HG03457 (cell line): Measurements from ENCODE around the gene RNF13.
"Not testable (repeated sequence)": the region's sequence is repeated elsewhere in the genome, so short reads cannot be mapped to it uniquely, and the experiment has no call there.

ENCODE experiments used
- ATAC-seq: cut with Tn5 transposase; IDR thresholded peaks from one replicate; pipeline ENCODE4 v1.9.1; 2021; ENCODE audit warnings: moderate number of reproducible peaks; ENCODE audit not compliant: unreplicated experiment

RNF13 gene

DNA sequence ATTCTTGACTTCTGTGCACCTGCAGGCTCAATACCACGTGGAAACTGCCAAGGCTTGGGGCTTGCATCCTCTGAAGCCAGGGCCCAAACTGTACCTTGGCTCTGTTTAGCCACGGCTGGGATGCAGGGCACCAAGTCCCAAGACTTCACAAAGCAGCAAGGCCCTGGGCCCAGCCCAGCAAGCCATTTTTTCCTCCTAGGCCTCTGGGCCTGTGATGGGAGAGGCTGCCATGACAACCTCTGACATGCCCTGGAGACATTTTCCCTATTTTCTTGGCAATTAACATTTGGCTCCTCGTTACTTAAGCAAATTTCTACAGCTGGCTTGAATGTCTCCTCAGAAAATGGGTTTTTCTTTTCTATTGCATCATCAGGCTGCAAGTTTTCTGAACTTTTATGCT lies 25.5 kb downstream of the RNF13 start:
- ATAC-seq = not testable (repeated sequence)

DNA sequence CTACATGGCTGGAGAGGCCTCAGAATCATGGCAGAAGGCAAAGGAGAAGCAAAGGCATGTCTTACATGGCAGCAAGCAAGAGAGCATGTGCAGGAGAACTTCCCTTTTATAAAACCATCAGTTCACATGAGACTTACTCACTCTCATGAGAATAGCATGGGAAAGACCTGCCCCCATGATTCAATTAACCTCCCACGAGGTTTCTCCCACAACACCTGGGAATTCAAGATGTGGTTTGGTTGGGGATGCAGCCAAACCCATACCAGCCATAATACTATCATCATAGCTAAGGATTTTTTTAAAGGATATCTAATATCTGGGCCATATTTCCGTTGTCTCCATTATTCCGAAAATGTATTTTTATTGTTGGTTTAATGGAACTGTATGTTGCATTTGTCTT lies 26.5 kb downstream of the RNF13 start:
- not testable (repeated sequence) for ATAC-seq

GRCh38 chr3:149839896-149840295 lies 26.9 kb downstream of the RNF13 start:
- no peak for ATAC-seq

- no peak for ATAC-seq
Observed at GRCh38 chr3:149843502-149843901, 30.5 kb downstream of the RNF13 start.

GRCh38 chr3:149844091-149844490 lies 31.1 kb downstream of the RNF13 start:
- ATAC-seq = no peak

DNA sequence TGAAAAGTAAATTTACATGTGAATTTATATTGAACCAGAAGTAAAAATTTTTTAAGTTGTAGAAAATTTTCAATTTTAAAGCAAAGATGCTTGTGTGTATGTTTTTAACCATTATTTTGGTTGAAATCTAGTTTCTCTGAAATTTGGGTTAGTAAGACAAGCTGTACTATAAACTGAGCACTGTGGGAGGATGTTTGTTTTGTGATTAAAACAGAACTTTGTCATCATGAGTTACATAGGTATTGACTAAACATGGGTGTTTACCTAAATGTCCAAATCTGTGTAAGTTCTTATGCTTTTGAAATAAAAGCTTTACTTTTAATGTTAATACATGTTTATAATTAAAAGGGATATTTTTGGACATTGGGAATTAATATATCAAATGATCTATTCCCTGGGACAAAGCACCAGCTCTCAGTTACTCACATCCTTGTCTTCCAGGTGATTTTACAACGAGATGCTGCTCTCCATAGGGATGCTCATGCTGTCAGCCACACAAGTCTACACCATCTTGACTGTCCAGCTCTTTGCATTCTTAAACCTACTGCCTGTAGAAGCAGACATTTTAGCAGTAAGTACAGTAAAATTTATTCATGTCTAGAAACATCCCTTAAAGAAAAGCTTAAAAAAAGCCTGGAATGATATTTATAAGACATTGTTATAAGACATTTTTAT lies 32.7 kb downstream of the RNF13 start:
- no peak for ATAC-seq

DNA sequence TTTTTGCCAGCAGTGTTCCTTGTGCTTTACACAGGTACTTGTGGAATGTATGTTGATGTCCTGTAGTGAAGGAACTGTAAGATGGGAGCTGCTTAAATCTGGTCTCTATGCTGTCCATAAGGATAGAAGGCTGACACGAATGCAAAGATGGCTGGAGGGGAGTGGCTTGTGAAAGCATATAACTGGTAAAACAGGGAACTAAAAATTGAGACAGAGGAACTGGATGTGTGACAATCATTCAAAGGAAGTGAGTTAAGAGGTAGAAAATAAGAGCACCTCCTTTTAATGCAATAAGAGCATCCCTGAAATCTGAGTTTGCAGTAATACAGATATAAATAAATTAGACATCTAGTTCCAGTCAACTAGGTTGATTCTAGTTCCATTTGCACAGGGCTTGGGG lies 35.2 kb downstream of the RNF13 start:
- no peak for ATAC-seq

GRCh38 chr3:149848688-149849087 lies 35.7 kb downstream of the RNF13 start:
- no peak for ATAC-seq

- no peak for ATAC-seq
Observed at GRCh38 chr3:149850787-149851584, 38.0 kb downstream of the RNF13 start.

GRCh38 chr3:149858911-149859310 lies 45.9 kb downstream of the RNF13 start:
- no peak for ATAC-seq

- ATAC-seq = no peak
Observed at GRCh38 chr3:149860881-149861280, 47.9 kb downstream of the RNF13 start.

DNA sequence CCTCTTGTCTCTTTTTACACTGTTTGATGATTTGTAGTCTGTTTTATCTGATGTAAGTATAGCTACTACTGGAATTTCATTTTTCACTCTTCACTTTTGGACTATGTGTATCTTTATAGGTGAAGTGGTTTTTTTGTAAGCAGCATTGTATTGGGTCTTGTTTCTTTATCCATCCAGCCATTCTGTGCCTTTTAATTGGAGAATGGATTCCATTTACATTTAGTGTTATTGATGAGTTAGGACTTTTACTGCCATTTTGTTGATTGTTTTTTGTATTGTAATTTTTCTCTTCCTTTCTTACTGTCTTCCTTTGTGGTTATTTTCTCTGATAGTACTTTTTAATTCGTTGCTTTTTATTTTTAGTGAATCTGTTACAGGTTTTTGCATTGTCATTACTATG lies 54.5 kb downstream of the RNF13 start:
- ATAC-seq = no peak

DNA sequence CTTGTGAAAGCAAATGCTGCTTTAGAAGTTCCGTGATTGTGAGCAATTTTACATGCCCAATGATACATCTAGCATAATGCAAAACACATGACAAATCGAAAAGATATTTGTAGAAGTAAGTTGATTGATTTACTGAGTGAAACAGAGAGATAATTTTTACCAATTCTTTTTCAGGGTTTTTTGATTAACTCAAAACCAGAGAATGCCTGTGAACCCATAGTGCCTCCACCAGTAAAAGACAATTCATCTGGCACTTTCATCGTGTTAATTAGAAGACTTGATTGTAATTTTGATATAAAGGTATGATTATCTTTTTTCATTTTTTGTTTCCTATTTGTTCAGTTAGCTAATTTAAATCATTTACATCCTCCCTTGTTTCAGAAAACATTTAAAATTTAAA lies 58.8 kb downstream of the RNF13 start:
- no peak for ATAC-seq

DNA sequence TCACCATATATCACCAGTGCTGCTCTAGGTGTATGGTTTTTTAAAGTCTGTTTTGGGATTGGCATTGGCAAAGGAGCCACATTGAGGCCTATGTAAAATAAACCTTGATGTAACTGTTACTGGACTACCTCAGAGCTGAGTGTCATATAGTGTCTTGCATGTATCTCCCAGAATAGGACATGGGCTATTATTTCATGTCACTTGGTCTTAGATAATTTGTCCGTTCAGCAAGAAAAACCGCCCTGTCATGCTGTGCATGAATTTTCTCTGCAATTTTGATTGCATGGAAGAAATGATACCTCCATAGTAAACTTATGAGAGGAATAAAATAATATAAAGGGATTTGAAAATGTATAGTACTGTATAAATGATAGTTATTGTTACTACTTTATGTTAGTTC lies 59.6 kb downstream of the RNF13 start:
- no peak for ATAC-seq

GRCh38 chr3:149877668-149878067 lies 64.7 kb downstream of the RNF13 start:
- ATAC-seq = no peak

GRCh38 chr3:149879872-149880271 lies 66.9 kb downstream of the RNF13 start:
- no peak for ATAC-seq

DNA sequence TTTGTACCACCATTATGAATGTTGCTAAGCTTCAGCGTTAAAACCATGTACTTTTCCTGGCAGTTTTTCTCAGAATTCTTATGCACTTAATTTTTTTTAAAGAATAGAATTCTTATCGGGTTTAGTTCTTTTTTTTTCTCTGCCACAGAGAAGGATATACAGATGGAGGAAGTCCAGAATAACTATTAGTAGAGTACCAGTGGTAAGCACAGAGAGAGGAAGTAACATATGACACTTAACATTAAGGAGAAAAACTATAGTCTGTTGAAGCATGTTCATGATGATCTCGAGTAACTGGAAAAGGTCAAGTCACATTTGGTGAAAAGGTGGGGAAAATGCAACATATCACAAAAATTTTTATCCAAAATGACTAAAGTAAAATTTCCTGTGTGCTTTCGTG lies 68.9 kb downstream of the RNF13 start:
- ATAC-seq = no peak

- no peak for ATAC-seq
Observed at GRCh38 chr3:149883134-149883533, 70.1 kb downstream of the RNF13 start.

DNA sequence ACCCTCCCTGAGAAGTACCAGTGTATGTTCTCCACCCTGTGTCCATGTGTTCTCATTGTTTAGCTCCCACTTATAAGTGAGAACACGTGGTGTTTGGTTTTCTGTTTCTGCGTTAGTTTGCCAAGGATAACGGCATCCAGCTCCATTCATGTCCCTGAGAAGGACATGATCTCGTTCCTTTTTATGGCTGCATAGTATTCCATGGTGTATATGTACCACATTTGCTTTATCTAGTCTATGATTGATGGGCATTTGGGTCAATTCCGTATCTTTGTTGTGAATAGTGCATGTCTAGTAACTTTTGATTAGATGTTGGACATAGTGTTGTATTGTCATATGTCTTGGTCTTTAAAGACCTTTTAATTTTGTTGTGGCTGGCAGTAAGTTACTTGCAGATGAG lies 70.8 kb downstream of the RNF13 start:
- ATAC-seq = not testable (repeated sequence)

GRCh38 chr3:149884848-149885247 lies 71.8 kb downstream of the RNF13 start:
- not testable (repeated sequence) for ATAC-seq

- no peak for ATAC-seq
Observed at GRCh38 chr3:149886957-149887356, 73.9 kb downstream of the RNF13 start.

DNA sequence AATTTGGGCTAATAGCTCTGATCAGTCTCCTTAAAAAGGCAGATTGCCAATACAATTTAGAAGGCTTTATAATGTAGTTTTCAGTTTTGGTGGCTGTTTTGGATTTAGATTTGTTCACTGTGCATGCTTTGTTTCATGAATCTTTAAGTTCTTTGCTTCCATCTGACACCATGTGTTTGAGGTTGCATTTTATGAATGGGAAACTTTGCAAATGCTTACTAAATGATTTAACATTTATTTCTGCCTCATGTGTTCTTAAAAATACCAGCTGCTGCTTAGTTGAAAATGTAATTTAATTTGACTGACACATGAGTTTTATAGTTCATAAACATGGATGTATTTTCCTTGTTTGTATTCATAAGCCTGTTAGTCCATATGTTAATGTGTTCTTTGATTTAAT lies 78.6 kb downstream of the RNF13 start:
- no peak for ATAC-seq

DNA sequence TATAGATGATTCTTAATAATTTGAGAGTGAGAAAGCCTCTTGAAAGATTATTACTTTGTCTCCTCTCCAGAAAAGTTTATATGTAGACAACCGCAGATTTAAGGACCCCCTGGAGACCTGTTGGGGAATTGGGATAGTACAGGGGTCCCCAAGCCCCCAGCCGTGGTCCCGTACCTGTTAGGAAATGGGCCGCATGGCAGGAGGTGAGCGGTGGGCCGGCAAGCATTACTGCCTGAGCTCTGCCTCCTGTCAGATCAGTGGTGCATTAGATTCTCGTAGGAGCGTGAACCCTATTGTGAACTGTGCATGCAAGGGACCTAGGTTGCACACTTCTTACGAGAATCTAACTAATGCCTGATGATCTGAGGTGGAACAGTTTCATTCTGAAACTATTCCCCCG lies 79.4 kb downstream of the RNF13 start:
- ATAC-seq = no peak
